ENCODE results near the gene NXPE1. TPM values are rescaled to one million over a fixed set of nuclear protein-coding genes. Genes with fewer than 3 reads are reported as not detected.

NXPE1 gene
- total RNA-seq, 6 experiments from 2014 or later, result not detected

GRCh38 chr11:114496915-114497314 lies 62.8 kb downstream of the NXPE1 start:
- H3K9me3 ChIP-seq, result no peaks in the 10 kb centered on the region
- no peaks in the 10 kb centered on the region for H3K36me3 ChIP-seq
- no peaks in the 10 kb centered on the region for H3K27me3 ChIP-seq
- no peak overlapping the region for H3K4me3 ChIP-seq
- TF ChIP-seq POLR2A (IDR thresholded peaks at IDR 0.05), result no peak
- no peak for TF ChIP-seq CTCF (IDR thresholded peaks at IDR 0.05)
- WGBS (ENCODE audit: insufficient coverage, low coverage, low lambda C conversion rate, missing lambda C conversion rate), result 73% methylated on average over 3 of the region's 3 CpGs
- no peak for DNase-seq
- intact Hi-C loops (cut with DNase I), result no loop called here
- H3K4me1 ChIP-seq, result no peaks in the 10 kb centered on the region
- no peak overlapping the region for H3K27ac ChIP-seq
- ATAC-seq, result no peak

GRCh38 chr11:114483929-114484328 lies 75.8 kb downstream of the NXPE1 start:
- Histone ChIP-seq H3K27ac (no peak overlapping the region), H3K4me1 (no peaks in the 10 kb centered on the region), H3K4me3 (no peak overlapping the region), H3K27me3 (no peaks in the 10 kb centered on the region), H3K9me3 (no peaks in the 10 kb centered on the region), H3K36me3 (no peaks in the 10 kb centered on the region)
- TF ChIP-seq CTCF (IDR thresholded peaks at IDR 0.05) (no peak), POLR2A (IDR thresholded peaks at IDR 0.05) (no peak)
- no peak for ATAC-seq
- WGBS (ENCODE audit: insufficient coverage, low coverage, low lambda C conversion rate, missing lambda C conversion rate), result 81% methylated on average over 2 of the region's 2 CpGs
- no peak for DNase-seq
- intact Hi-C loops (cut with DNase I), result no loop called here

- Histone ChIP-seq H3K4me3 (no peak overlapping the region), H3K27me3 (no peaks in the 10 kb centered on the region), H3K36me3 (no peaks in the 10 kb centered on the region), H3K9me3 (no peaks in the 10 kb centered on the region), H3K4me1 (no peaks in the 10 kb centered on the region), H3K27ac (no peak overlapping the region)
- DNase-seq (no peak), ATAC-seq (no peak)
- no peak for TF ChIP-seq CTCF (IDR thresholded peaks at IDR 0.05)
- TF ChIP-seq POLR2A (IDR thresholded peaks at IDR 0.05), result no peak
- WGBS (ENCODE audit: insufficient coverage, low coverage, low lambda C conversion rate, missing lambda C conversion rate), result 86% methylated on average over 1 of the region's 1 CpG
- intact Hi-C loops (cut with DNase I), result no loop called here
Observed at GRCh38 chr11:114482114-114482513, 77.6 kb downstream of the NXPE1 start.

GRCh38 chr11:114479331-114479730 lies 80.3 kb downstream of the NXPE1 start:
- Histone ChIP-seq H3K9me3 (no peaks in the 10 kb centered on the region), H3K4me1 (no peaks in the 10 kb centered on the region), H3K27ac (no peak overlapping the region), H3K36me3 (no peaks in the 10 kb centered on the region), H3K27me3 (no peaks in the 10 kb centered on the region), H3K4me3 (no peak overlapping the region)
- ATAC-seq (no peak), DNase-seq (no peak)
- WGBS (ENCODE audit: insufficient coverage, low coverage, low lambda C conversion rate, missing lambda C conversion rate), result 67% methylated on average over 1 of the region's 1 CpG
- no peak for TF ChIP-seq POLR2A (IDR thresholded peaks at IDR 0.05)
- TF ChIP-seq CTCF (IDR thresholded peaks at IDR 0.05), result no peak
- intact Hi-C loops (cut with DNase I), result no loop called here

- intact Hi-C loops (cut with DNase I), result no loop called here
- H3K4me3 ChIP-seq, result no peak overlapping the region
- TF ChIP-seq CTCF (IDR thresholded peaks at IDR 0.05) (no peak), POLR2A (IDR thresholded peaks at IDR 0.05) (no peak)
- H3K27me3 ChIP-seq, result no peaks in the 10 kb centered on the region
- H3K36me3 ChIP-seq, result no peaks in the 10 kb centered on the region
- H3K27ac ChIP-seq, result no peak overlapping the region
- DNase-seq (no peak), ATAC-seq (no peak)
- H3K4me1 ChIP-seq, result no peaks in the 10 kb centered on the region
- H3K9me3 ChIP-seq, result no peaks in the 10 kb centered on the region
- 61% methylated on average over 4 of the region's 4 CpGs for WGBS (ENCODE audit: insufficient coverage, low coverage, low lambda C conversion rate, missing lambda C conversion rate)
Observed at GRCh38 chr11:114478768-114479167, 80.9 kb downstream of the NXPE1 start.

Data from right lobe of liver (tissue), 6 donors.